WERI-Rb-1 (cell line): ENCODE measurements around the gene CHD5.

Experiments used
- DNase-seq: peaks from one replicate; pipeline ENCODE4 v3.0.0-alpha.2; 2020
- H3K27ac ChIP-seq: fragments of 250-450 bp; sonication (Bioruptor Pico); 2 replicates; pipeline ENCODE4 v1.5.1; 2020; ENCODE audit warnings: mild to moderate bottlenecking, moderate library complexity
- H3K27me3 ChIP-seq: fragments of 250-450 bp; sonication (Bioruptor Pico); 2 replicates; pipeline ENCODE4 v1.5.1; 2021; ENCODE audit warnings: mild to moderate bottlenecking, low read depth, moderate library complexity; ENCODE audit not compliant: insufficient read depth, severe bottlenecking
- H3K36me3 ChIP-seq: fragments of 250-450 bp; sonication (Bioruptor Pico); 2 replicates; pipeline ENCODE4 v1.5.1; 2020; ENCODE audit warnings: mild to moderate bottlenecking, moderate library complexity
- H3K4me3 ChIP-seq: 2 replicates; pipeline ENCODE4 v1.5.1; 2011; ENCODE audit warnings: low read depth, mild to moderate bottlenecking, control low read depth, low read length
- H3K9me3 ChIP-seq: fragments of 250-450 bp; sonication (Bioruptor Pico); 2 replicates; pipeline ENCODE4 v1.5.1; 2021; ENCODE audit warnings: mild to moderate bottlenecking, moderate library complexity; ENCODE audit not compliant: severe bottlenecking
- TF ChIP-seq, protein P1 (sequence below): IDR thresholded peaks from 2 replicates; pipeline ENCODE4 v1.5.1; 2011; ENCODE audit warnings: low read depth, mild to moderate bottlenecking, control low read depth, inconsistent platforms, low read length

Gene CHD5

GRCh38 chr1:6145396-6145750 is 34.7 kb downstream of the CHD5 start:
- no peak overlapping the region for H3K4me3 ChIP-seq
- H3K27me3 ChIP-seq = no peaks in the 10 kb centered on the region
- H3K36me3 ChIP-seq = peaks cover 9% of the 10 kb centered on the region
- DNase-seq = no peak
- TF ChIP-seq, protein P1, sequence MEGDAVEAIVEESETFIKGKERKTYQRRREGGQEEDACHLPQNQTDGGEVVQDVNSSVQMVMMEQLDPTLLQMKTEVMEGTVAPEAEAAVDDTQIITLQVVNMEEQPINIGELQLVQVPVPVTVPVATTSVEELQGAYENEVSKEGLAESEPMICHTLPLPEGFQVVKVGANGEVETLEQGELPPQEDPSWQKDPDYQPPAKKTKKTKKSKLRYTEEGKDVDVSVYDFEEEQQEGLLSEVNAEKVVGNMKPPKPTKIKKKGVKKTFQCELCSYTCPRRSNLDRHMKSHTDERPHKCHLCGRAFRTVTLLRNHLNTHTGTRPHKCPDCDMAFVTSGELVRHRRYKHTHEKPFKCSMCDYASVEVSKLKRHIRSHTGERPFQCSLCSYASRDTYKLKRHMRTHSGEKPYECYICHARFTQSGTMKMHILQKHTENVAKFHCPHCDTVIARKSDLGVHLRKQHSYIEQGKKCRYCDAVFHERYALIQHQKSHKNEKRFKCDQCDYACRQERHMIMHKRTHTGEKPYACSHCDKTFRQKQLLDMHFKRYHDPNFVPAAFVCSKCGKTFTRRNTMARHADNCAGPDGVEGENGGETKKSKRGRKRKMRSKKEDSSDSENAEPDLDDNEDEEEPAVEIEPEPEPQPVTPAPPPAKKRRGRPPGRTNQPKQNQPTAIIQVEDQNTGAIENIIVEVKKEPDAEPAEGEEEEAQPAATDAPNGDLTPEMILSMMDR = no peak
- no peak overlapping the region for H3K27ac ChIP-seq
- H3K9me3 ChIP-seq = no peaks in the 10 kb centered on the region

GRCh38 chr1:6144647-6145395 is 35.3 kb downstream of the CHD5 start:
- H3K36me3 ChIP-seq = peaks cover 4% of the 10 kb centered on the region
- H3K27me3 ChIP-seq = no peaks in the 10 kb centered on the region
- no peak for DNase-seq
- H3K4me3 ChIP-seq = no peak overlapping the region
- H3K9me3 ChIP-seq = no peaks in the 10 kb centered on the region
- TF ChIP-seq, protein P1 = no peak
- no peak overlapping the region for H3K27ac ChIP-seq

DNA sequence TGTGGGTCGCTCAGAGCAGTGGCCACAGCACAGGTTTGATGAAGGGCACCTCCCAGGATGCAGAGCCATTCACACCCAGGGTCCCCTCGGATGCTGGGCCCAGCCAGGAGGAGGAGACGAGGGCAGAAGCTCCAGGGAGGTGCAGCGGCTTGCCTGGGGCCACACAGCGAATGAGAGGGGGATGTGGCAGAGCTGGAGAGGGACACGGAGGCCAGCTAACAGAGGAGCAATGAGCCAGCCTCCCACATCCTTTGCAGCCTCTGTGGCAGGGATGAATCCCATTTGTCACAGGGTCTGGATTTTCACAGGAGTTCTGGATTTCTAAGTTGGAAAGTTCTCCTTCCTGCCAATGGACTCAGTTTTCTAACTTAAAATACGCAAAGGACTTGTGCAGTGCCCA is 35.9 kb downstream of the CHD5 start:
- Histone ChIP-seq H3K27ac (no peak overlapping the region), H3K36me3 (peaks cover under 1% of the 10 kb centered on the region; the same call in 1 of the 2 replicates), H3K9me3 (no peaks in the 10 kb centered on the region), H3K27me3 (no peaks in the 10 kb centered on the region), H3K4me3 (no peak overlapping the region)
- TF ChIP-seq, protein P1 = no peak
- no peak for DNase-seq

DNA sequence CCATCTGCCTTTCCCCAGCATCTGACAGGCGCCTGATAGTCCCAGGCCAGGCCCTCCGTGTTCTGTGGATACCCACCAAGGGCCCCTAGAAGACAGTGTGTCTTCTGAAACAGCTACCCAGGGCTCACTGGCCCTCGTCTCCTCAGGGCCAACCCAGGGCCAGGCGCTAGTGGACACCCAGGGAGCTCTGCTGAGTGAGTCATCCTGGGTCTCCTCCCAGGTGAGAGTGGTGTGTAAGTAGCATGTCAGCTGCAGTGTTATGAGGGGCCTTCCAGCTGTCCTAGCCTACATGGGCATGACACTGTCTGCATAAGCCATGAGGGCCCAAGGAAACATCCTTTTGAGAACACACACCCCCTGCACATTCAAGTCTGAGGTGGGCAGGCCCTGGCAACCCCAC is 36.7 kb downstream of the CHD5 start:
- H3K9me3 ChIP-seq = no peaks in the 10 kb centered on the region
- no peaks in the 10 kb centered on the region for H3K36me3 ChIP-seq
- DNase-seq = no peak
- no peak overlapping the region for H3K4me3 ChIP-seq
- TF ChIP-seq, protein P1 = no peak
- H3K27me3 ChIP-seq = no peaks in the 10 kb centered on the region
- no peak overlapping the region for H3K27ac ChIP-seq

- H3K36me3 ChIP-seq = no peaks in the 10 kb centered on the region
- H3K9me3 ChIP-seq = no peaks in the 10 kb centered on the region
- no peak overlapping the region for H3K4me3 ChIP-seq
- H3K27ac ChIP-seq = no peak overlapping the region
- DNase-seq = no peak
- TF ChIP-seq, protein P1 = no peak
- H3K27me3 ChIP-seq = no peaks in the 10 kb centered on the region
Observed at GRCh38 chr1:6142734-6143133, 37.4 kb downstream of the CHD5 start.
